Activated CD8-positive, alpha-beta memory T cell treated with anti-CD3 and anti-CD28 coated beads for 4 hours (primary cell): ENCODE results near the gene PAK6.

Source experiments
- DNase-seq, 2 donors: peaks; one replicate each; pipeline ENCODE4 v3.0.0-alpha.2; 2020; ENCODE audit warnings: low read depth in 2 of 2

PAK6 gene

GRCh38 chr15:40276927-40277326 lies 38.1 kb downstream of the PAK6 start:
- no peak for DNase-seq

DNA sequence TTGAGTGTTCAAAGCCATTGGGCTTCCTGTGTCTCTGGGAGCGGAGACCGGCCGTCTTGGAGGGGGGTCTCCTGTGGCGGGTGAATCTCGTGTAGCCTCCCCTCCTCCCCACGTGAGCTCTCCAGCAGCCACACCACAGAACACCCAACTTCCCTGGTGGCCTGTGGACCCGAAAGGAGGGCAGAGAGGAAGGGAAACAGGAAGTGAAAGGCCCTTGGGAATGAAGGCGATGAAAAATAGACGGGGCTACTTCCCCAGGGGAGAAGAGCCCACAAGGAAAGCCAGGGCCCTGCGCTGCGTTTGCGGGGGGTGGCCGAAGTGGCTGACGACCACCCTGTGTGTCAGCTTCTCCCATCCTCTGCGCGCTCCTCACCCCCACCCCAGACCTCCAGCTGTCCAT lies 38.6 kb downstream of the PAK6 start:
- DNase-seq, result no peak

DNA sequence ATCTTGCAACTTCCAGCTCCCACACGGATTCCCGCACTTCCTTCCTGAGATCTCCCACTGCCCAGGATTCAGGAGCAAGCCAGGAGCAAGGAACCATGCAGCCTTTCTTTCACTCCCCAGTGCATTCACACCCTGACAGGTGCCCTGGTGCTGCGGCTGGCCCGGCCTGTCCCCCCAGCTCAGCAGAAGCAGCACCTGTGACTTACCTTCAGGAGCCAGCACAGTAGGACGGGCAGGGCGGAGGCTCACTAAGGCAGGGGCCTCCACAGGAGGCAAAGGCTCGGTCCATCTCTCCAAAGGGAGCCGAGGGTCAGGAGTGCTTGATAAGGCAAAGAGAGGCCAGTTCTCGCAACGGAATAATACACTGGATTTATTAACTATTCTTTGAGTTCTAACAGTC lies 39.2 kb downstream of the PAK6 start:
- DNase-seq, result no peak

- DNase-seq, result peak; percentile 30 to 43
Observed at GRCh38 chr15:40279437-40280141, 40.7 kb downstream of the PAK6 start.

DNA sequence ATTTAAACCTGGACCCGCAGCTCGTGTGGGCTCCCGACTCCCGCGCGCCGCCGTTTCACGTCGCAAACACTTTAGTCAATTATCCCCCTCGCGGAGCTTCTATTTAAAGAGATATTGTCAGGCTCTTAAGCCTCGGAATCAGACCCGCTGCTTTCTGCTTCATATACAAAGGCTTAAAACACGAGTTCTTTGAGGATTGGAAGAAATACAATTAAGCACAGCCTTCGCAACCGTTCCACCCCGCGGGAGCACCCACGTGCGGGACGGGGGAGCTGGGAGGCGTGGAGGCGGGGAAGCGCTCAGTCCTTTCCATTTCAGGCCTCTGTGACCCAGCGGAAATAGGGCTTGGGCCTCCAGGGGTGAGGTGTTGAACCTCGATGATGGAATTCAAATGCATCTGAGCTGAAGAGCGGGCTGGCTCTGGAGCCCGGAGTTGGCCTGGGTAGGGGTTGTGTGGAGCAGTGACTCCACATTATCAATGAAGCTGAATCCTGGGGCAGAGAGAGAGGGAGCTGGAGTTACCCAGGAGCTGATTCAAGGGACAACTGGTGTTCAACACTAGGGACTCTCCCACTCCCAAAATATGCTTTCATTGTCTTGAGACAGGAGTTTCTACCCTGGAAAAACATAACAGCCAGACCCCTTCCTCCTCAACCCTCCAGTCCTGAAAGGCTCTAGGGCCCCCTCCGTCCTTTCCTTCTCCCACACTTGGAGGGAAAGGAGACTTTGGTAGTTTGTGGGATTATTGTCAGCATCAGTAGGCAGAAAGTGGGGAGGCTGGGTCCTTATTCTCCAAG lies 41.6 kb downstream of the PAK6 start:
- DNase-seq, result no peak

- DNase-seq, result no peak
Observed at GRCh38 chr15:40281057-40281800, 42.4 kb downstream of the PAK6 start.

DNA sequence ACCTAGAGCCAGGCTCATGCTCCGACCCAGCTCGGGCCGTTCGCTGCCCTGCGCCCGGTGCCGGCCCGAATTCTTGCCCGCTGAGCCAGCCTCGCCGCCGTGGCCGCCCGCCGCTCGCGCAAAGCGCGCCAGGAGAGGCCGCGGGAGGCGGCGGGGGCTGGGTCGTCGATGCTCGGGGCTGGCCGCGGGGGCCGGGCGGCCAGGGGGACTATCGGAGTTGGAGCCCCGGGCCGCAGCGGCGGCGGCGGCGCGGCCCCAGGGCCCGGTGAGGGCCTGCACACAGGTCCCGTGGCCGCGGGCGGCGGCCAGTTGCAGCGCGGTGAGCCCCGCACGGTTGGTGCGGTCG lies 42.9 kb downstream of the PAK6 start:
- no peak for DNase-seq

GRCh38 chr15:40282147-40282868 lies 43.4 kb downstream of the PAK6 start:
- DNase-seq, result no peak

DNA sequence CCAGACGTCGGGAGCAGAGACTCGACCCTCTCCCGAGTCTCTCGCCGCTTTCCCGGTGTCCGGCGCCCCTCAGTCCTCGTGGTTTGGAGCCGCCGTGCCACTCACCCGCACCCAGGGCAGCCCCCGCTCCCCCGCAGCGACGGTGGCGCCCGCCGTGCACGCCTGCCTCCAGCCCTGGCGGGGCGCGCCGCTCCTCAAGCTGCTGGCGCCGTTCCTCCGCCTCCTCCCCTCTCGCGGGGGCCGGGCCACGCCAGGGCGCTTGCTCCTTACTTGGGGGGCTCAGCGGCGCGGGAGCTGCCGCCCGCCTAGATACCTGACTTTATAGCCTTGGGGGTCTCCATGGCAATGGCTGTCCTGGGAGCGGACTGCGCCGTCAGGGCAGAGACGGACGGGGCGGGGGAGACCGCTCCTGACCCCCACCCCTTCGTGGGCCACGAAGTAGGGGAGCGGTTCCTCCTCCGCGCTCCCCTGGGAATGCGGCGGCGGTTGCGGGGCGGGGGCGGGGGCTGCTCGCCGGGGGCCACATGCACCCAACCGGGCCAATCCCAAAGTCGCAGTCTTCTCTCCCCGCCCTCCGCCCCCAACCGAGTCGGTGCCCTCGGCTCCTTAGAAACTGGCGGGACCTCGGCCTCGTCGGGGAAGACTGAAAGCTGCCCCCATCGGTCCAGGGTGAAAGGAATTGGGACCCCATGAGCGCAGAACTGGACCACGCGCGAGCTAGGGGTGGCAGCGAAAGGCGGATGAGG lies 44.2 kb downstream of the PAK6 start, which contains the start of gene ANKRD63:
Gene ANKRD63, minus strand, starts transcription at position 196 of the 746 bp plus-strand sequence. CDS start 478 bp downstream, outside the sequence.
- peak in 1 of 2 donors; percentile 13 for DNase-seq

DNA sequence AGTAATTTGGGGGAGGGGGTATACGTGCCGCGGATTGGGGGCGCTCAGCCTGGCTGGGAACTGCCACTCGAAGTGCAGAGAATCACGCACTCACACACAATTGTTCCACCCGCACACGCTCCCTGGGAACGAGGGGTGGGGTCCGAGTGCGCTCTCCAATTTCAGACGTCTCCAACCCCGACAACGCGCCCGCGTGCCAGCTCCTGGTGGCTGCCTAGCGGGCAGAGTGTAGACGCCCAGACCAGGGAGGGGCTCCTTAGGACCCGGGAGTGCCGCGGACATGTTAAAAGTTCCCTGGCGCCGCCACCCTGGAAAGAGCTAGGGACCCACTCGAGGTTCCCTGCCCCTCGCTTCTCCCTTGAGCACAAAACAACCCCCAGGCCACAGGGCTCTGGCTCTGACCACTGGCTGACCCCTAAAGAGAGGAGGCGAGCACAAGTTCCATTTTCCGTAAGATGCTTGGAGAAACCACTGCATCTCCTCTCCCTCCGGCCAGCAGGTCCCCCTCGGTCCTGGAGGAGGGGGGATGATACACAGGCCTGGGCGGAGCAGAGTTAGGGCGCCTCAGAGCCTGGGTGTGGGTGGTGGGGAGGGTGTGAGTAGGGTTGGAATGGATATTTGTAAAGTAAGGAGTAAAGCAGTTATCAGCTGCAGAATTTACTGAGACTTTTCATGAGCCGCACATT lies 44.9 kb downstream of the PAK6 start:
- DNase-seq, result no peak

DNA sequence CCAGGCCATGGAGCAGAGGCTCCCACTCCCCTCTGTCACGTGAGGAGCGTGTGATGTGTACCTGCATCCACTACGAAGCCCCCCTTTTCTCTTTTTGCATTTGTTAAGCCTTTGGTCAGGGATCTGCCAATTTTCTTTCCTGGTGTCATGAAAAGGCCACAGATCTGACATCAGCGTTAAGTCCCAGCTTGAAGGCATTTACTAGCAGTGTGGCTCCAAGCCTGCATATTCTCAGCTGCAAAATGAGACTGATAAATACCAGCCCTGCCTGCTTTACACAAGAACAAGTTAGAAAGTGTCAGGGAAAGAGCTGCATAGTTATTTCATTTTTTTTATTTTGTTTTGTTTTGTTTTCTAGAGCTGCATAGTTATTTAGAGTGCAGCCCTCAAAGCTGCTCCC lies 46.3 kb downstream of the PAK6 start:
- DNase-seq, result no peak

GRCh38 chr15:40285554-40286011 lies 46.7 kb downstream of the PAK6 start:
- DNase-seq, result no peak

DNA sequence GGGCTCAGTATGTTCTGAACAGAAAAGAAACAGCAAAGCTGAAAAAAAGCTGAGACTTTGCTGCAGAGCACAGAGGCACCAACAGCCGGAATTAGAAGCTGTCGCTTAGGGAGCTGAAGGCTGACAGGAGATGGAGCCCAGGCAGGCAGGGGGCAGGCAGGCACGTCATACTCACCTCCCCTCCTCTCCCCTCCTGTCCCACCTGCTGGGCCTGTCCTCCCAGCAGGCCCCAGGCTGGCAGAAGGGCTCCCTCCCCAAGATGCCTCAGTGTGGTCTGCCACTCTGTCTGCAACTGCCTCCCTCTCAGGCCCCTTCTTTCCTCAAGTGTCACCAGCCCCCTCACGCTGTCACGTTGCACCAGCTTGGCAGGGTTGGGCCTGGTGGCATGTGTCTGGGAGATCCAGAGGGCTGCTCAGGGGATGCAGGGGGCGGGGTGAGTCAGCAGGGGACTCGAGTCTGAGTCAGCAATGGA lies 47.2 kb downstream of the PAK6 start:
- DNase-seq, result no peak

- no peak for DNase-seq
Observed at GRCh38 chr15:40286794-40287193, 47.9 kb downstream of the PAK6 start.

GRCh38 chr15:40287505-40287904 lies 48.6 kb downstream of the PAK6 start:
- DNase-seq, result no peak

DNA sequence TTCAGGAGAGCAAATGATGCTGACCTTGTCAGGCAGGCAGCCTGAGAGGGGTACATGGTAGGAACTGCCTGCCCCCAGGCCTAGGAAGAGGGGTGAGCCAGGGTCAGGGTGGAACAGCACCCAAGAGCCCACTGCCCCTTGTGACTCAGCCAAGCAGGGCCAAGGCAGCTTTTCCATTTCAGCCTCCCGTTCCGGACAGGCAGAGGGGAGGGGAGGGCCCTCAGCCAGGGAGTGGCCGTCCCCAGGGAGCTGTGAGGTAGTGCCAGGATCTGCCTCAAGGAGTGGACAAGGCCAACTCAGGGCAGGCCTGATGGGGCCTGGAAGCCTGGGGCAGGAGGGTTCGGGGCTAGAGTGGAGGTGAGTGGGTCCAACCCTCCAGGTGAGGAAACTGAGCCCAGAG lies 49.1 kb downstream of the PAK6 start:
- DNase-seq, result no peak

- DNase-seq, result no peak
Observed at GRCh38 chr15:40289140-40289775, 50.4 kb downstream of the PAK6 start.

GRCh38 chr15:40290545-40290917 lies 51.7 kb downstream of the PAK6 start:
- no peak for DNase-seq

GRCh38 chr15:40290918-40291574 lies 52.2 kb downstream of the PAK6 start:
- DNase-seq, result no peak
